ENCODE data around the gene GRK4.
A peak's percentile ranks its signal among the peaks of the same experiment; 100 is the strongest.

The GRK4 gene

DNA sequence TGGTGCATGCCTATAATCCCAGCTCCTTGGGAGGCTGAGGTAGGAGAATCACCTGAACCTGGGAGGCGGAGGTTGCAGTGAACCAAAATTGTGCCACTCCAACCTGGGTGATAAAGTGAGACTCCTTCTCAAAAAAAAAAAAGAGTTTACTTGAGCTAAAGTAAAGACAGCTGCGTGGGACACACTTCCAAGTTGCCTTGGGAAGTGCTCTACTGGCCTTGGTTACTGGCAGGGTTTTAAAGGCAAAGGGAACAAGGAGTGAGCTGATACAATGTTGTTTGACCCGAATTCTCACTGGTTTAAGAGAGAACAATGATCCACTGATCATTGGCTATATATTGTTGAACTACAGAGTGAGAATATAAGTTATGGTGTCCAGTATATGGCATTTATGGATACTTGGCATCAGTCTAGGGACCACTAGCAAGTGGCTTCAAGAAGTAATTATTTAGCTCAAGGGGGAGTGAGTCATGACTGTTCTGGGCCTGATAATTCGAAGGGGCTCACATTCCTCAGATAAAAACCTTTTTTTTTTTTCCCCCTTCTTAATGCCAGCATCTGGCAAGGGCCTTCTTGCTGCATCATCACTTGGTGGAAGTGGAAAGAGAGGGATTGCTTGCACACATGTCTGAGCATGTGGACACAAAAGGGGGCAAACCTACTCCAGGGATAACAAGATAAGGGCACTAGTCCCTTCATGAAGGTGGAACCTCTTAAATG is 32.3 kb downstream of the GRK4 start:
- peaks cover 3% of the 10 kb centered on the region for H3K27me3 Mint-ChIP-seq
- DNase-seq (no peak), ATAC-seq (no peak)
- H3K9me3 Mint-ChIP-seq, result no peaks in the 10 kb centered on the region
- no peak overlapping the region for H3K4me3 Mint-ChIP-seq
- H3K4me1 Mint-ChIP-seq, result no peaks in the 10 kb centered on the region
- no peak overlapping the region for H3K27ac Mint-ChIP-seq

DNA sequence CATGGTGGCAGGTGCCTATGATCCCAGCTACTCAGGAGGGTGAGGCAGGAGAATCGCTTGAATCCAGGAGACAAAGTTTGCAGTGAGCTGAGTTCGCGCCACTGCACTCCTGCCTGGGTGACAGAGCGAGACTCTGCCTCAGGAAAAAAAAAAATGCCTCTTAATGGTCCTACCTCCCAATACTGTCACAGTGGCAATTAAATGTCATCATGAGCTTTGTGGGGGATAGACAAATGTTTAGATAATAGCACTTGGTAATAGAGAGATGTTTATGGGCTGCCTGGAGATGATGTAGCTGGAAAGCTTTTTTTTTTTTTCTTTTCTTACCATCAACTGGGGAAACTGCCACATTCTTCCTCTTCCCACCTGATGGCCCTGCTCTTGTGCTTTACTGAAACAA is 33.0 kb downstream of the GRK4 start:
- DNase-seq (no peak), ATAC-seq (no peak)
- no peak overlapping the region for H3K27ac Mint-ChIP-seq
- no peaks in the 10 kb centered on the region for H3K27me3 Mint-ChIP-seq
- H3K4me1 Mint-ChIP-seq, result no peaks in the 10 kb centered on the region
- H3K9me3 Mint-ChIP-seq, result no peaks in the 10 kb centered on the region
- H3K4me3 Mint-ChIP-seq, result no peak overlapping the region

DNA sequence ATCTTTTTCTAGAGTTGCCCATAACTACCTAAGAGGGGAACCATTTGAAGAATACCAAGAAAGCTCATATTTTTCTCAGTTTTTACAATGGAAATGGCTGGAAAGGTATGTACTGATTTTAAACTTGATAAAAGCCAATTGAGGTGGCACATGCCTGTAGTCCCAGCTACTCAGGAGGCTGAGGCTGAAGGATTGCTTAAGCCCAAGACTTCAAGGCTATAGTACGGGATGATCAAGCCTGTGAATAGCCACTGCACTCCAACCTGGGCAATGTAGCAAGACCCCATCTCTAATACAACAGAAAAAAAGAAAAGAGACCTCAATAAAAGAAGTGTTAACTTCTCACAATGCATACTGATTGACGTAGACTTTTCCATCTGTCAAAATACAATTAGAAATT is 44.4 kb downstream of the GRK4 start:
- ATAC-seq, result no peak
- H3K4me3 Mint-ChIP-seq, result no peak overlapping the region
- H3K27me3 Mint-ChIP-seq, result no peaks in the 10 kb centered on the region

DNA sequence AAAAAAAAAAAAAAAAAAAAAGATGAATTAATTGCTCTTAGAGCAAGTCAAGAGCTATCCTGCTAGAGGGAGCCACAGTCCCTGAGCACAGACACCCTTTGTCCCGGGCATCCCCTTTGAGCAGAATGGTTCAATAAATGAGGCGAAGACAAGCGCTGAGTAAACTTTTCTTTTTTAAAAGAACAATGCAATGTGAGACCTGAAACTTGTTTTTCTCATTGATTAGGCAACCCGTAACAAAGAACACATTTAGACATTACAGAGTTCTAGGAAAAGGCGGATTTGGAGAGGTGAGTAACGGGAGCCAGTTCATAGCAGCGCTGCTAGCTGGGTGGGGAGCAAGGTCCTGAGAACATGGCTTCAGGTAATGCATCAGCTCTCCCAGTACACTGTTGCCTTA is 46.1 kb downstream of the GRK4 start:
- Mint-ChIP-seq H3K4me3 (no peak overlapping the region), H3K4me1 (peaks cover 8% of the 10 kb centered on the region), H3K27me3 (no peaks in the 10 kb centered on the region), H3K9me3 (no peaks in the 10 kb centered on the region), H3K27ac (no peak overlapping the region)
- ATAC-seq (peak; percentile 66), DNase-seq (peak in 1 of 2 donors; percentile 19)

More for the DNA sequence above, 44.4 kb downstream of the GRK4 start:
- Mint-ChIP-seq H3K27ac (no peak overlapping the region), H3K4me1 (no peaks in the 10 kb centered on the region), H3K9me3 (no peaks in the 10 kb centered on the region)
- no peak for DNase-seq

DNA sequence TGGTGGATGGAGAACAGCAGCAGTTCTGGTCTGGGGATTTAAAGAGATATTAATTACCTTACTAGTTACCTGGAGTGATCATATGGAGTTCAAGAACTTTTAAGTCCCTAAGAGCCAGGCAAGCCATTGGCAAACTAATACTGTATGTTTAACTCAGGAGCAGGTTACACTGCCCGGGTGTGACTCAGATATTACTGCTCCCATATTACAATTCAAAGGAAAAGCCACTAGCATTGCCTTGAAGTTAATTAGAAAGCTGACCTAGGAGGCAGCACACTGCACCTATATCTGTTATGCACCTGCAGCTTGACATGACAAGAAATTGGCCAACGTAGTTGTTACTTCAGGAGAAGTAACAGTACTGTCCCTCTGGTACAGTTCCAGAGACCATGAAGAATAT is 47.2 kb downstream of the GRK4 start:
- Mint-ChIP-seq H3K9me3 (no peaks in the 10 kb centered on the region), H3K27ac (no peak overlapping the region), H3K4me3 (no peak overlapping the region), H3K27me3 (no peaks in the 10 kb centered on the region), H3K4me1 (peaks cover 8% of the 10 kb centered on the region)
- DNase-seq (no peak), ATAC-seq (no peak)

DNA sequence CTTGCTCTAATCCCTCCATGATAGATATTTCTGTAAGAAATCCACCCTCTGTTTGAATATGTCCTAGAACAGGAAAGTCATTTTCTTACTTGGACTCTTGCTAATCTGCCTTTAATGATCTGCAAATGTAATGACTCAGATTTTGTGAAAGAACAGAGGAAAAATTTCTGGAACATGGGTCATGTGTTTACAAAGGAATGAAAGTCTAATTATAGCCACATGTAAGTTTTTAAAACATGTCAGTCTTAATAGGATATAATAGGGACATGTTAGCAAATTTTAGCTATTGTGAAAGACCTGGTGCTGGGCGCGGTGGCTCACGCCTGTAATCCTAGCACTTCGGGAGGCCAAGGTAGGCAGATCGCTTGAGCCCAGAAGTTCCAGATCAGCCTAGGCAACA is 47.6 kb downstream of the GRK4 start:
- DNase-seq (no peak), ATAC-seq (no peak)
- no peaks in the 10 kb centered on the region for H3K27me3 Mint-ChIP-seq
- peaks cover 8% of the 10 kb centered on the region for H3K4me1 Mint-ChIP-seq
- no peaks in the 10 kb centered on the region for H3K9me3 Mint-ChIP-seq
- H3K27ac Mint-ChIP-seq, result no peak overlapping the region
- H3K4me3 Mint-ChIP-seq, result no peak overlapping the region

DNA sequence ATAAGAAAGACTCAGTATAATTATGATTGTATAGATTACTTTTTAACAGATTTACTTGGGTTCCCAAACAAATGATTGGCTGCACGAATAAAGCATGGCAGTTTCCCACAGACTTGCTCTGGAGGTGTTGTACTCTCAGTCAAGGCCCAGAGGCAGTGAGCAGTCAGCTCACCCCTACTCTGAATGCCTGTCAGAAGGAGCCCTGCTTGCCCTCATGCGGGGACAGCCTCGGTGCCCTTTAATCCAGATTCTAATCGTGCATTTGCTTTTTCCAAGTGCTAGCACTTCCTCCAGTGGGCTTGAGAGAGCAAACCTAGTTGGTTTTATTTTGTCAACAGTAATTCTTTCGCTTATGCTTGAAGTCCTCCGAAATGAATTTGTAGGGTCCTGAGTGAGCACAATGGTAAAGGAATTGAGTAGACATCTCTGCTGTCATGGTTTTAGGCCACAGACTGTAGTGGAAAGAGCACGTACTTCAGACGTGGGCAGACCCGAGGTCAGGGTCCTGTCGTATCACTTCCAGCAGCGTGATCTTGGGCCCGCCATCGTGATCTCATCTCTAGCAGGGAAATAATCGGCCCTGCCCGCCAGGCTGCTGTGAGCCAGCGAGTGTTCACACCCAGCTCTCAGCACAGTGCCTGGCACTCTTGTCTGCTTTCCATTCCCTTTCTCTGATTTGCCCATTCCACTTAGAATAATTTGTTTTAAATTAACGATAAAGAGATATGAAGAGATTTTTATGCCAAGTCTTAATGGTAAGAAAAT is 48.3 kb downstream of the GRK4 start:
- Mint-ChIP-seq H3K27ac (peak overlapping the region in 1 of 2 donors; percentile 40), H3K4me3 (no peak overlapping the region), H3K9me3 (no peaks in the 10 kb centered on the region), H3K4me1 (peaks cover 8% of the 10 kb centered on the region), H3K27me3 (no peaks in the 10 kb centered on the region)
- DNase-seq (no peak), ATAC-seq (no peak)

DNA sequence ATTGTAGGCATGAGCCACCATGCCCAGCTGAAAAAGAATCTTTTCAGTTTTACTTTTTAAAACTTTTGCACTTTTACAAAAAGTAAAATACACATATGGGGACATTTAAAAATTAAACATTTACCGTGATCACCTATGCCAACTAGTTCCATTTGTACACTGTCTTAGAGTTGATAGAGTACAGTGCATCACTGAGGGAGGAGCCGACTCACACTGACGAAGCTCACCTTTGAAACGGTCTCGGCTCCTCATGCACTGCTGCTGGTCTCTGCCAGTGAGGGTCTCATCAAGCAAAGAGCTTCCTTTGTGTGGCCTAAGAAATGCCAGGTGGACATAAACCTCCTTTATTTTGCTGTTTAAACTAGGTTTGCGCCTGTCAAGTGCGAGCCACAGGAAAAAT is 50.0 kb downstream of the GRK4 start:
- DNase-seq (no peak), ATAC-seq (no peak)
- no peaks in the 10 kb centered on the region for H3K9me3 Mint-ChIP-seq
- no peak overlapping the region for H3K27ac Mint-ChIP-seq
- no peaks in the 10 kb centered on the region for H3K27me3 Mint-ChIP-seq
- no peak overlapping the region for H3K4me3 Mint-ChIP-seq
- peaks cover 8% of the 10 kb centered on the region for H3K4me1 Mint-ChIP-seq

DNA sequence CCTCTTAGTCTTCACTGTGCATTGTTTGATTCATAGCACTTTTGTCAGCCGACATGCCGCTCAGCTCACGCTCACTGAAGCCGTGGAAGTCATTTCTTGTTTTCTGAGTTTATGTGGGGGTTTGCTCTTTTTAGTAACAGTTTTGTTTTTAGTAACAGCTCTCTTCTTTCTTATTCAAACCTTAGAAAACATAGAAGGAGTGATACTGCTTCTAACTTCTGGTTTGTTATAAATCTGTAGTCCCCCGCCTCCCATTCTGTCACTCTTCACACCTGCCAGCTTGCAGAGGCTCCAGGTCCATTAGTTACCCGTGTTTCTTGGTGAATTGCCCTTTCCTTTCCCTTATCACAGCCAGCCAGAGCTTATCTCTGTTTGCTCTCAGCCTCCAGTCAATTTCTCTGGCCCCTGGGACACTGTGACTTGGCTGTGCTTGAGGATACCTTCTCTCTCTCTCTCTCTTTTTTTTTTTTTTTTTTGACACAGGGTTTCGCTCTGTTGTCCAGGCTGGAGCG is 50.5 kb downstream of the GRK4 start:
- no peak overlapping the region for H3K27ac Mint-ChIP-seq
- ATAC-seq, result no peak
- no peaks in the 10 kb centered on the region for H3K9me3 Mint-ChIP-seq
- peaks cover 8% of the 10 kb centered on the region for H3K4me1 Mint-ChIP-seq
- no peaks in the 10 kb centered on the region for H3K27me3 Mint-ChIP-seq
- DNase-seq, result no peak
- H3K4me3 Mint-ChIP-seq, result no peak overlapping the region

DNA sequence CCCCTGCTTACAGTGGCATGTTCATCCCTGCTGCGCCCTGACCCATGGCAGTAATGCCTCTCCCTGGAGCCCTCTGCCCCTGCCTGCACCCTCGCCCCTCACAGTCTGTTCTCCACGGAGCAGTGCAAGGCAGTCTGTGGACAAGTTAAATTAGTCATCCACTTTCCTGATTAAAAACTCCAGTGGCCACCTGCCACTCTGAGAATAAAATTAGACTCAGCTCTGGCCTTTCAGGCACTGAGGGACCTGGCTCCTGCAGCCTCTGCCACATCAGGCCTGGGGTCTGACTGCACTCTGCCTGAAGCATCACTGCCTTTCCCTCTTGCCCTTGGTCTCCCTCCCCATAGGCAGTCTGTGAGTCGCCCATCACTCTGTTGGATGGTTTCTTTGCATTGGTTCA is 53.6 kb downstream of the GRK4 start:
- H3K27me3 Mint-ChIP-seq, result no peaks in the 10 kb centered on the region
- peak overlapping the region in 1 of 2 donors; percentile 68 for H3K27ac Mint-ChIP-seq
- no peak overlapping the region for H3K4me3 Mint-ChIP-seq
- peaks cover 13% of the 10 kb centered on the region for H3K4me1 Mint-ChIP-seq
- ATAC-seq, result no peak
- H3K9me3 Mint-ChIP-seq, result no peaks in the 10 kb centered on the region
- DNase-seq, result no peak

DNA sequence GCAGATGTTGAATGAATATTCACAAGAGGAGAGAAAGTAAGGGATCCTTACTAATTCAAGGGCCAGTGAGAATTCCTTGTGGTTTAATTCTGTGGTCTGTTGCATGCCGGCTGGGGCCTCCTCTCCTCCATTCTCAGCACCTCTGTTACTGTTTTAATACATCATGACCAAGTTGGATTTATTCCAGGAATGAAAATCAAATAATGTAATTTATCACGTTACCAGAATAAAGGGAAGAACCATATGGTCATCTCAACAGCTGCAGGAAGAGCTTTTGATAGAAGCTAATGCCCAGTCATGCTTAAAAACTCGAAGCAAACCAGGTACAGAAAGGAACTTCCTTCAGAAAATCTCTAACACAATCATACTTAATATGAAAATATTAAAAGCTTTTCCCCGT is 54.1 kb downstream of the GRK4 start:
- Mint-ChIP-seq H3K4me3 (no peak overlapping the region), H3K27ac (no peak overlapping the region), H3K9me3 (no peaks in the 10 kb centered on the region), H3K4me1 (peaks cover 13% of the 10 kb centered on the region), H3K27me3 (no peaks in the 10 kb centered on the region)
- DNase-seq, result no peak
- ATAC-seq, result no peak

DNA sequence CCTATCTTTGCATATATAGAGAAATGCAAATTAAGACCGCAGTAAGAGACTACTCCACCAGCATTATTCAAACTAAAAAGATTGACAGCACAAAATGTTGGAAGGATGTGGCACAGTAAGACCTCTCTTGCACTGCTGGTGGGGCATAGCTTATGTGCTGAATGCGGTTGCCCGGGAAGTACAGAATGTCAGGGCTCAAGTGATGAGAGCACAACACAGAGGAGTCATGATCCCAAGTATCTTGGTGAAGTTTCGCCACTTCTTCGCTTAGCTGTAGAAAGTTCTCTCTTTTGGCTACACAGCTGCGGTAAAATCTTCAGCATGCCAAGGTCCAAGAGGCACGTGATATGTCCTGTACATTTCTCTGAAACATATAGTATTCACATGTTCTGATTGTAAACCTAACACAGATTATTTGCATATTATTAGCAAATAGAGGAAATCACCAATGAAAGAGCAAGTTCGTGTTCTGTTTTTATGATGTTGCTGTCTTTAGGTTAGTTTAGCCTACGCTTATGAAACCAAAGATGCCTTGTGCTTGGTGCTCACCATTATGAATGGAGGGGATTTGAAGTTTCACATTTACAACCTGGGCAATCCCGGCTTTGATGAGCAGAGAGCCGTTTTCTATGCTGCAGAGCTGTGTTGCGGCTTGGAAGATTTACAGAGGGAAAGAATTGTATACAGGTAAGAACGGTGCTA is 55.9 kb downstream of the GRK4 start:
- no peak overlapping the region for H3K4me3 Mint-ChIP-seq
- peaks cover 5% of the 10 kb centered on the region for H3K4me1 Mint-ChIP-seq

DNA sequence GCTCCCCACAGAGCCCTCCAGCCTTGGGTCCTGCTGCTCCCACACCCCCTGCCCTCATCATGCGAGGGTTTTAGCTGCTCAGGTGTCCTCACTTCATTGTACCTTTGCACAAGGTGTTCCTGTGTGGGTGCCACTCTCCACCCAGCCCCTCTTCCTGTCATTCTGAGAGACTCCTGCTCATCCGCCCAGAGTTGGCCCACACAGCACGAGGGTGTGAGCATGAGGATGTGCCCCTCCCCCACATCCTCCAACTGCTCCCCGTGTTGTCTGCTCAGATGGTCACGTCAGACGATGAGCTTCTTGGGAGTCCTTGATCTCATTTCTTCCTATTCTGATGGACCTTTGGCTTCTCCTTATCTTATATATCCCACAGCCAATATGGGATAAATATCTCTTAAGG is 57.8 kb downstream of the GRK4 start:
- Mint-ChIP-seq H3K27me3 (no peaks in the 10 kb centered on the region), H3K4me3 (no peak overlapping the region), H3K9me3 (peaks cover 5 to 14% of the 10 kb centered on the region in 2 donors), H3K27ac (no peak overlapping the region), H3K4me1 (peaks cover 5% of the 10 kb centered on the region)
- ATAC-seq (no peak), DNase-seq (no peak)

More for the DNA sequence above, 55.9 kb downstream of the GRK4 start:
- Mint-ChIP-seq H3K27me3 (no peaks in the 10 kb centered on the region), H3K27ac (no peak overlapping the region), H3K9me3 (peaks cover 5 to 14% of the 10 kb centered on the region in 2 donors)
- ATAC-seq (no peak), DNase-seq (no peak)

DNA sequence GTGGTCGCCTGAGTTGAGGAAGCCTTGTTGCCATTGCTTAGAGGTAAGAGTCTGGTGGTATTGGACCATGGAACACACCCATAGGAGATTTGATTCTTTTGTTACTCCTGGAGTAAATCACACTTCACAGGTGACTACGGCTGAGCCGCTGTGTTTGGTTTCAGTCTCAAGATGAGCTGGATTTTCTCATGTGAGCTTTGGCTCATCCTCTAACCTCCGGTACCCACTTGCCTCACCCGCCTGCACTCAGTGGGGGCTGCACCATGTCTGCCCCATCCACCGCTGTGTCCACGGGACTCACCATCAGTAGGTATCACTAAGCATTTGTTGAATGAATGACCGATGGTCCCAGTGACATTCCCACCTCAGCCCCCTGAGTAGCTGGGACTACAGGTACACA is 58.3 kb downstream of the GRK4 start:
- Mint-ChIP-seq H3K27me3 (no peaks in the 10 kb centered on the region), H3K4me1 (peaks cover 5% of the 10 kb centered on the region), H3K27ac (no peak overlapping the region), H3K9me3 (peaks cover 5 to 14% of the 10 kb centered on the region in 2 donors), H3K4me3 (no peak overlapping the region)
- no peak for ATAC-seq
- DNase-seq, result no peak

DNA sequence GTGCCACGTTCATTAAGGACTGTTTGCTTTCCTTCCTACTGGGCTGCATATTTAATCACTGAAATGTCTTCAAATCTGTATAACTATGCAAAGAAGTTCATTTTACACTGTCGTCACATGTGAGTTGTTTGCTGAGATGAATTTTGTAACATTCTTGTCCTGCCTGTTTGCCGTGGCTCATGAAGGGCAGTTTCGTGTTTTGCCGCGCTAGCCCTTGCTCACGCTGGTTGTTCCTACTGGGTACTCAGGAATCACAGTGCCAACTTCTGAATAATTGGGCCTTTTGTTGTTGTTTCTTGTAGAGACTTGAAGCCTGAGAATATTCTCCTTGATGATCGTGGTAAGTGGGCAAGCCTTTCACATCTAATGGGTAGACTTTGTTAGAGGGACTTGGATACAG is 58.7 kb downstream of the GRK4 start:
- DNase-seq, result no peak
- H3K27me3 Mint-ChIP-seq, result no peaks in the 10 kb centered on the region
- no peak overlapping the region for H3K4me3 Mint-ChIP-seq
- H3K9me3 Mint-ChIP-seq, result peaks cover 5 to 14% of the 10 kb centered on the region in 2 donors
- peaks cover 5% of the 10 kb centered on the region for H3K4me1 Mint-ChIP-seq
- H3K27ac Mint-ChIP-seq, result peak overlapping the region in 1 of 2 donors; percentile 36
- no peak for ATAC-seq

DNA sequence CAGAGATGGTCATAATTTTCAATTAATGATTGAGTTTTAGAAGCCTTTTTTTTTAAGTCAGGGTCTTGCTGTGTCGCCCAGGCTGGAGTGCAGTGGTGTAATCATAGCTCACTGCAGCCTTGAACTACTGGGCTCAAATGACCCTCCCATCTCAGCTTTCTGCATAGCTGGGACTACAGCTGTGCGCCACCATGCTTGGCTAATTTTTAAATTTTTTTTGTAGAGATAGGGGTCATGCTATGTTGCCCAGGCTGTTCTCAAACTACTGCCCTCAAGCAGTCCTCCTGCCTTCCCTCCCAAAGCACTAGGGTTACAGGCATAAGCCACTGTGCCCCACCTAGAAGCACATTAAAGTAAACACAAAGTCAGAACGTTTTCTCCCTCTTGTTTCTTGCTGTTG is 59.3 kb downstream of the GRK4 start:
- Mint-ChIP-seq H3K27ac (no peak overlapping the region), H3K9me3 (peaks cover 5 to 14% of the 10 kb centered on the region in 2 donors), H3K4me1 (peaks cover 5% of the 10 kb centered on the region), H3K27me3 (no peaks in the 10 kb centered on the region), H3K4me3 (no peak overlapping the region)
- ATAC-seq, result no peak
- no peak for DNase-seq
